HG02973 (cell line): Measurements from ENCODE around the gene GPR84.
"Not testable (repeated sequence)": the region's sequence is repeated elsewhere in the genome, so short reads cannot be mapped to it uniquely, and the experiment has no call there.

ENCODE experiments used
- ATAC-seq: cut with Tn5 transposase; IDR thresholded peaks from one replicate; pipeline ENCODE4 v1.9.1; 2021; ENCODE audit warnings: moderate library complexity; ENCODE audit not compliant: unreplicated experiment

Gene GPR84

DNA sequence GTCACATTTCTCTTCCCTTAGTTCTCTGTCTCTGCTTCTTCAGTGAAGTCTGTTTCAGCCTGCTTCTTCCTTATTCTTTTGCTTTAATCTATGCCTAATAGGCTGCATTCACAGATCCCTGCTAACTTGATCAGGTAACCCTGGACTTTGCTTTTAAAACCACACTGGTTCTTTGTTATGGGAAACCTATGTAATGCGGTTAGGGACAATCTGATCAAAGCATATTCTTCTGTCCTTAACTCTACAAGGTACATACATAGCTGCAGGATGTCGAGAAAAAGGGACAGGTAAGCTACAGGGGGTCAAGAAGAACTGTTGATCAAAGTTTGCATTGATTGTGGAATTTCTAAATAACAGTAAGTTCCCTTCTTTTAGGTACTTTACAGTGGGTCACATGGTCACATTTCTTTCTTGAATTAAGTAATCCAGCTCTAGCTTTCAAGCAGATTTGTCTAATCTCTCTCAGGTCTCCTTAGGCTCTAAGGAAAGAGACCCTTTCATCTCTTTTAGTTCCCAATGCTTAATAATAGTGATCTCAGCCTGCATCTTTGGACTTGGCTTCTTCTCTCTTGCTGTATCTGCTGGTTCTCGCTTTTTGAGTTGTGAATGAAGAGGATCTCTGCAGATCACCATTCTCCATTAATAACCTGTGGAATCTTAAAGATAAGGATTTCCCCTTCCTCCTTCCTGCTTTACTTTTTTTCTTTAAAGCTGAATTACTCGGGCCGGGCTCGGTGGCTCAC, 35.5 kb downstream of the GPR84 start:
- no peak for ATAC-seq

DNA sequence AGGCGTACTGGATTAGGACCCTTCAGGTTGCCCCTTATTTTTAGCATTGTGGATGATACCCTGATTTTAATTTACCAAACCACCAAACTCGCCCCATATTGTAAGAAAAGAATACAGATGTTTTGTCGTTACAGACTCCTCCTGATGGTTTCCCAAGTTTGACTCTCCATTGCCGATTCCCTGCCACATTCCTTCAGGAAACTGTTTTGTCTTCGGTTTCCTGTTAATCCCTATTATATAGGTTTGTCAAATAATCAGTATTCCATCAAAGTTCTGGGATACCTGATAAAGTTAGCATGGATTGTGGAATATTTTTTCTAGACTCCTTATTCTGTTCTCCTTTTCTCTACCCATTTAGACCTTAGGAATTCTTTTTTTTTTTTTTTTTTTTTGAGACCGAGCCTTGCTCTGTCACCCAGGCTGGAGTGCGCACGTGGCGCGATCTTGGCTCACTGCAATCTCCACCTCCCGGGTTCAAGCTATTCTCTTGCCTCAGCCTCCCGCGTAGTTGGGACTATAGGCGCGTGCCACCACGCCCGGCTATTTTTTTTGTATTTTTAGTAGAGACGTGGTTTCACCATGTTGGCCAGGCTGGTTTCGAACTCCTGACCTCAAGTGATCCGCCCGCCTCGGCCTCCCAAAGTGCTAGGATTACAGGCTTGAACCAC, 38.7 kb downstream of the GPR84 start:
- ATAC-seq, result not testable (repeated sequence)

DNA sequence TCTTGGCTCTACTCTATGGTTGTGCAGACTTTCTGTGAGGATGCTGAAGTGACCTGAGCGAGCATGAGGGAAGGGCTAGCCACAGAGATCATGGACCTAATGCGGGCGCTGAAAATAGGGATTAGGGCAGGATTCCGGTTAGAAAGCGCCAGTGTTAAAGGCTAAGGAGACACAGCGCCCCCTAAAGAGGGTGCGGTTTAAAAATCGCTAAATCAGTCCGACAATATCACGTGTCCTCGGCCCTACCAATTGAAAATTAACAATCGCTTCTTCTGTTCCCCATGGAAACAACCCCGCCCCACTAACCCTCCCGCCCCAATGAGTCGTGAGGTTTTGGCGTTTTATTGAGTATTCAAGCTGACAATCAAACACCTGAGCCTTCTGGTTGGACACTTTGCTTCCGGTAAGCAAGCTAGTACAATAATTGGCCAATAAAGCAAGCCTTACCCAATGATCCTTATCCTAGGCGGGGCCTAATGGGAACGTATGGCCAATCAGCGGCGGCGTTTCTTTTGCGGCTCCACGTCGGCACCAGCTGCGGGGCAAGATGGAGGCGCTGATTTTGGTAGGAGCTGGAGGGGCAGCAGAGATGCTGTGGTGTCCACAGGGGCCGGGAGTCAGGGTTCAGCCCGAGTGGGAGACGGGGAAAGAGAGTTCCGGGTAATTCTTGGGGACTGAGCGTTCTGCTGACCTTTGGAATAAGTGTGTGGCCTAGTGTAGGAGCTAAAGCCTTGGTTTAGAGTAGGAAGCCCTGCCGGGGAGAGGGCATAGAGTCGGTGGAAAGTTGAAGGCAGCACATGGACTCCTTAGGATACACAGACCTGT, 39.5 kb downstream of the GPR84 start, which contains the start of gene COPZ1:
TSS of gene COPZ1 (plus strand) at position 515 of the 825 bp plus-strand sequence. CDS start at position 548, 33 bp downstream.
- ATAC-seq, result peak; percentile 99

DNA sequence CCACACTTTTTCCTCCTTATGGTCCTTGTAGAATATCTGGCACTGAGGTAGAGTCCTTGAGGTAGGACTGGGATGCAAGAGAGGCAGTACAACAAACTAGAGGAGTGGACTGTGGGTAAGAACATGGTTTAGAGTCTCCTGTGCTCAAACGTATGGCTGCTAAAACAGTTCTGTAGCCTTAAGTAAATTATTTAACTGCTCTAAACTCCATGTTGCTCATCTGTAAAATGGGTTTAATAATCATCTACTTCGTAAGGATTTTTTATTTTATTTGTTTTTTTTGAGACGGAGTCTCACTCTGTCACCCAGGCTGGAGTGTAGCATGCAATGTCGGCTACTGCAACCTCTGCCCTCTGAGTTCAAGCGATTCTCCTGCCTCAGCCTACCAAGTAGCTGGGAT, 42.9 kb downstream of the GPR84 start:
- no peak for ATAC-seq
